Stimulated activated CD8-positive, alpha-beta memory T cell treated with anti-CD3 and anti-CD28 coated beads, Interleukin-7, amount 100 ng/mL, for 48 hours (primary cell): Measurements from ENCODE around the gene CHGA.

Experiments
- DNase-seq, 2 donors: peaks; one replicate each; pipeline ENCODE4 v3.0.0-alpha.2; 2020; ENCODE audit warnings: low read depth in 1 of 2; ENCODE audit errors: extremely low read depth in 1 of 2

The CHGA gene

DNA sequence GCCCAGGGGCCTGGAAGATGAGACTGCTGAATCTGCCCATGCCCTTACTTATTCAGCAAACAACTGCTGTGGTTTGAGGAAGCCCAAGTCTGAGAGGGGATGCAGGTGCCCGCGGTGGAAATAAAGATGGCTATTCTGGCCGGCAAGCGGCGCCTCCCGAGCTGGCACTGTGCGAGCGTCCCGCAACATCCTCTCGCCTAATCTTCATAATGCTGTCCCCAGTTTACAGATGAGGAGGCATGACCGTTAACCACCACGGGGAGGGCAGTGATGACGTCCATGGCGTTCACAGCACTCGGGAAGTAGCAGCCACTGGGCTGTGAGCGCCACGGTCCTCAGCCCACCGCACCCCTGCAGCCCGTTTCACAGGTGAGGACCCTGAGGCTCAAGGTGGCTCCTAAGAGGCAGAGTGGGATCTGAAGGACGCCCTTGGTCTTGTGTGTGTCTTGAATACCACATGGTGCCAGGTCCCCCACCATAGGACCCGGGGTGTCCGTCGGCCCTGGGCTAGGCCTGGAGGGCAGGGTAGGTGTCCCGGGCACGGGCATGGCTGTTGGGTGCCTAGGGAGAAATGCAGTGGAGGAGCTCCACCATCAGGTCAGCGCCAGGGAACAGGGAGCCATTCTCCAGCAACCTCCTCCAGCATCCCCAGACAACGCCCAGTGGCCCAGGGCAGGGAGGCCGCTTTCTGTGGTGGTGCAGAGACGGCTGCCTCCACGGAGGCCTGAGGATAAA lies 20.2 kb downstream of the CHGA start:
- no peak for DNase-seq

DNA sequence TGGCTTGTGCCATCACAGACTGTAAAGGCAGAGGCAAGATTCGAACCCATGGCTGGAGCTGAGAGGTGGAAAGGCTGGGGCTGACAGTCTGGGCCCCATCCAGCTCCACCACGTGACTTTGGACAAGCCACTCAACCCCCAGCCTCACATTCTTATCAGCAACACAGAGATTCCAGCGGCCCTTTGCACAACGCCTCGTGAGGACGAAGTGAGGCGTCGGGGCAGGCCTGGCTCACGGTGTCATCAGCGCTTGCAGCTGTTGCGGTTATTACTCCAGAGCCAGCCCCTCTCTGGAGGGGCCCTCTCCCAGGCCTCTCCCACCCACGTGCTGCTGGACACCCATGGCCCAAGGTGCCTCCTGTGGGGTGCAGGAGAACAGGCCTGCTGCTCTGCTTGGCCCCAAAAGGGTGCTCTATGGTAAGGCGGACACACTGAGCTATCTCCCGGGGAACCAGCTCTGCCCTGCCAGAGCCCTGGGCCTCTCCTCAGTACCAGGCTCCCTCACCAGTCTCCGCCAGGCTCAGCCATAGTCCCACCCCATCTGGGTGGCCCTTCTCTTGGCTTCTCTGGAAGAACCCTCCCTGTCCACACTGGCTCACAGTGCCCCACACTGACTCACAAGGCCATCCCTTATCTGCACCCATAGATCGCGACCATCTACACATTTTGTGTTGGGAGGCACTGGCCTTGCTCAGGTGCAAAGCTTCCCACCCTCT lies 21.1 kb downstream of the CHGA start:
- DNase-seq, result no peak

DNA sequence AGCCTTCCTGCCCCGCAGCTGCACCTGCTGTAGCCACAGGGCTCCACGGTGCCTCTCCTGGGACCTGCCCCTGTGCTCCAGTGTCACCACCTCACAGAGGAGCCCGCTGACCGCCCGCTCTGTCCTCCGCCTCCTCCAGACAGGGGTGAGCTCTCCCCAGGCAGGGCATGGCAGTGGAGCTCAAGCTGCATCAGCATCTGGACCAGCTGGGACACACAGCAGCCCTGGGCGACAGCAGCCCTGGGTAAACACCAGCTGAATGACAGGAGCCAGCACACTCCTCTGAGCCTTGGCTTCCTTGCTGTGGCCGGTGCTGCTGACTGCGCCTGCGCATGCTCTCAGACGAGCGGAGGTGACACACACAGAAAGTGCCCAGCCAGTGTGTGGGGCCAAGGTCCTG lies 22.0 kb downstream of the CHGA start:
- no peak for DNase-seq

DNA sequence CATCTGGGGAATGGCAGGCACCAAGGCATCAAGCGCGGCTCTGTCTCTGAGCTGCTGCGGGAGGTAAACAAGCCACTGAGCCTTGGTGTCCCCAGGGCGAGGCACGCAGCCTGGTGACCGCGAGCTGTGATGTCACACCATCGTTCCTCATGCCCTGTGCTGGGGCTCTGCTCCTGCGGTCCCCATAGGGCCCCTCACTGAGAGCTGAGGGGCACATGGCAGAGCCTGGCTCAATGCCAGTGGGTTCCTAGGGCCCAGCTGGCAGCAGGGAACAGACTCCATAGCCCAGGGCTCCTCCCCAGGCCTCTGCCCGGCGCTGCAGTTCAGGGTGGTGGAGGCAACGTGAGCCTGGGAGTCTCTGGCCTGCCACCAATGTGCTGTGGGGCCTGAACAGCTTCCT lies 22.6 kb downstream of the CHGA start:
- no peak for DNase-seq

DNA sequence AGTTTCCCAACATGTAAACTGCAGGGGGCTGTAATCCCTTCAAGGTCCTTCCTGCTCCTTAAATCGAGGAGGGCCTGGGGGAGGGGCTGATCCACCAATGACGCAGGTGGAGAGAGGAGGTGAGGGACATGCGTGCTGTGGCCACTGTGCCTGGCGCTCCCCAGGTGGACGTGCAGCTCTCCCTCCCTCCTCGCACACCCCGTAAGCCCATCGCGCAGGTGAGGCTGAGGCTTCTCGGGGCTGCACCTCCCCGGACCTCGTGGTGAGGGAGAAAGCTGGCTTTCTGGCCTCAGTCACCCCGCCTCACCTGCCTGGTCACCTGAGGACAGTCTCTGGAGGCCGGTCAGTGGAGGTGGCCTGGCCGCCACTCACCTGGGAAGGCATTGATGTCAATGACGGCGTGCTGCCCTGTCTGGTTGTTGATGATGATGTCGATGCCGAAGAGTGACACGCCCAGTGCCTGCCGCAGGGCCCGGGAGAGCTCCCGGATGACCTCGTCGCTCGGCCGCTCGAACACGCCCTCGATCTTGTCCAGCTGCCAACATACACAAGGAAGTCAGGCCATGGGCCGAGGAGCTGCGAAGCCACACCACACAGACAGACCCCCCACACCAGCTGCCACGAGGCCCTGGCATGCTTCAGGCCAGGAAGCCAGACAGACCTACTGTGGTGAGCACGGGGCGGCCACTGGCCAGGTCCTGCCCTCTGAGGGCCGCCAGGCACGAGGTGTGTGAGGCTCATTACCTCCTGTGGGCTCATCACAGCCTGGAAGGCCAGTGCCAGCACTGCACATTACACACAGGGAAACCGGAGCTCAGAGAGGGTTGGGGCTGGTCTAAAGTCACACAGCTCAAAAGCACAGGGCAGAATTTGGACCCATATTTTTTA lies 23.3 kb downstream of the CHGA start:
- DNase-seq, result no peak

DNA sequence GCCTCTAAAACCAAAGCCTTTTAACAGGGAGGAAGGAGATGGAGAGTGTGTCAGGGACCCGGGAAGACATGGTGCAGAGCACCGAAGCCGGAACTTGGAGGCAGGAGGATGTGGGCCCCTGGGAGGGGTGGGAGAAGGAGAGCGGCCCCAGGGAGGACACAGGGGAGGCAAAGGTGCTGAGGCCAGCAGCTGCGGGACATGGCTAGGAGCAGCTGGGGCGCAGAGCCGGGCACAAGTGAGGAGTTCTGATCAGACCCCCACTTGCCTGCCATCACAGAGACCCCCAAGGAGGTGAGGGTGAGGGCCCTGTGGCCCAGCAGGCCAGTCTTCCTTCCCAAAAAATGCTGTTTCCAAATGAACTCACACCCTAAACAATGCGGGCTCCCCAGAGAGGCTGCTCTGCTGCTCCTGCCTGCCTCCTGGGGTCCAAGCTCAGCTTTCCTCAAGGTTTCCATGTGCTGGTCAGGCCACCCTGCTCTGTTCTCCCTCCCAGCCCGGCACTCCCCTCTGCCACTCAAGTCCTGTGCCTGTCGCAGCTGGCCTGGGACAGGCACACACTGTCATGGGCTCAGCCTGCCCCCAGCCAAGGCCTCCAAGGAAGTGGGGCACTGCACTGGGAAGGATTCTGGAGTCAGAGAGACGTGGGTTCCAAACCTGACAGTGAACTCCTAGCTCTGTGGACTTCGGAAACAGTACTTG lies 24.0 kb downstream of the CHGA start:
- DNase-seq, result no peak

DNA sequence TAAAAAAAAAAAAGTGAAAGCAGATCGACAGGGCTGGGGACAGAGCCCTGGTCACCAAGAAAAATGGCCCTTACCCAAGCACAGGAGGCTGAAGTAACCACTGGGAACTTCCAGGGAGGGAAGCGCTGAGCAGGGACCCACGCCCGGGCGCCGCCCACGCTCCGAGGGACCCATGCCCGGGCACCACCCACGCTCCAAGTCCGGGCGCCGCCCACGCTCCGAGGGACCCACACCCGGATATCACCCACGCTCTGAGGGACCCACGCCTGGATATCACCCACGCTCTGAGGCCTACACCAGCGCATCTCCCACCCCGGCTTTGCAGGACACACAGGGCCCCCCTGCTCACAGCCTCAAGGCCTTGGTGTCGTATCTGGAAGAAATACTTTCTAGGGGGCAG lies 25.7 kb downstream of the CHGA start:
- DNase-seq, result no peak

DNA sequence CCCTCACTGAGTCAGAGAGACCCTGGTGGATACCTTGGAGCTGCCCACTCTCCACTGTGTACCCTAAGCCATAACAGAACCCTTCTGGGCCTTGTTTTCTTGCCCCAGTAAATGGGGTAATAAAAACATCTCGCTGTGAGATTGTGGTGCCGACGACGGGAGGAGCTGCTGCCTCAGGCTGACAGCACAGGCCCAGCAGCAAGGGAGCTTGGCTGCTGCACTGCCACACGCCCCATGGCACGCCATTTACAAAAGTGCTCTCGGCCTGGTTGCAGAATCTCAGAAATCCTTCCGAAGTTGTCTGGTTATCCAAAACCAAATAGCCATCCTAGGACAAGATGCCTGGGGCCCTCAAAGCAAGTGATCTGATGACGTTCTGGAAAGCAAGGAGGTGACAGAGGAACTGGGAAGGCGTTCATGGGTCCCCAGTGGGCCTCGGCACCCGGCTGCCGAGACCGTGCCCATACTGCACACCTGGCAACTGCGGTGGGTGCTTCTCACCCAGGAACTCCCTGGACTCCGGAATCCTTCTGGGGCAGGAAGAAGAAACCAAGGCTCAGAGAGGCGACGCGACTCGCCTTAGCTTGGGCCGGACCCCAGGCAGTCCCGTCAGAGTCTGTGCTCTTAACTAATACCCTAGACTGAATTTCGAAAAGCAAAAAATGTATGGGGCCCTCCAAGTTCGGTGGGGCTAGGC lies 26.7 kb downstream of the CHGA start:
- DNase-seq, result no peak

DNA sequence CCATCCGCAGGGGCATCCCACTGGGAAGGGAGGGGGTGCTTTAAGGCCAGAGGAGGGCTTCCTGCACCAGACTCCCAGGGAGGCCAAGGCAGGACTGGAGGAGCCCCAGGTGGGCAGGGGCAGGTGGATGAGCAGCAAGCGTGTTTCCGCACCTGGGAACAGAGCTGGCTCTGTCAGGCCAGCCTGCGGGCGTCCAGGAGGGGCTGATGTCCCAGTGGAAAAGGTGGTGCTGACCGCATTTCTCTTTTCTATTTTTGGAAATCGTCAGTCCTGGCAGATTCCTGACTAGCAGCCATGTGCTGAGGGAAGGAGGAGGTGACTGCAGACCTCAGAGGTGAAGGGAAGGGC lies 27.2 kb downstream of the CHGA start:
- DNase-seq, result no peak

DNA sequence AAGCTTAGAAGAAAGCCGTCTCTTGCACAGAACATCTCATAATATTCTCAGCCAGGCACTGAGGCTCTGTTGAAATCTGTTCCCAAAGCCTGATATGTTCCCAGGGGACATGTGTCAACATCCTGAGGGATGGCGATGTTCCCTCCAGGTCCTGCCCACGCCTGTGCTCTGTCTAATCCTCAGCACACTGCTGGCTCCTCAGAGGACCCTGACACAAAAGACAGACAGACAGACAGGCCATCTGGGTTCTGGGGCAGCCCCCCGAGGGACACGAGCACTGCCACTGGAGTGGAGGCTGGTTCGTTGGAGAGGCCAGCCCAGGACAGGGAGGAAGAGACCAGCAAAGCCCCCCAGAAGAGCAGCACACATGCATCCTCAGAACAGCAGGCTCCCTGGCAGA lies 27.8 kb downstream of the CHGA start:
- DNase-seq, result no peak

DNA sequence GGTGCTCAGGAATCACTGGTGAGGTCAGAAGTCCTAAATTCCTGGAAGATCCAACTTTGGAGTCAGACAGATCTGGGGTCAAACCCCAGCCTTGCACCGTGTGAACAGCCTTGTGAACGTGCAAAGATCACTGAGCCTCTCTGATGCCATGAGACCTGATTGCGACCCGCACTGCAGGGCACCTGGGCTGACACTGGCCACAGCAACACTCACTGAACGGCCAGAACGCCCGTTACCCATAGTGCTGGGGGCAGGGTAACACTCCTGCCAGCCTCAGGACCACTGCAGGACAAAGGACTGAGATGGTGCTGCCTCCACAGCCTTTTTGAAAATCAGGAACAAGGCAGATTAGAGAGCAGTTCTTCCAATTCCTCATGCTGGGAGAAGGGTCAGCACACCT lies 28.3 kb downstream of the CHGA start:
- DNase-seq, result no peak

DNA sequence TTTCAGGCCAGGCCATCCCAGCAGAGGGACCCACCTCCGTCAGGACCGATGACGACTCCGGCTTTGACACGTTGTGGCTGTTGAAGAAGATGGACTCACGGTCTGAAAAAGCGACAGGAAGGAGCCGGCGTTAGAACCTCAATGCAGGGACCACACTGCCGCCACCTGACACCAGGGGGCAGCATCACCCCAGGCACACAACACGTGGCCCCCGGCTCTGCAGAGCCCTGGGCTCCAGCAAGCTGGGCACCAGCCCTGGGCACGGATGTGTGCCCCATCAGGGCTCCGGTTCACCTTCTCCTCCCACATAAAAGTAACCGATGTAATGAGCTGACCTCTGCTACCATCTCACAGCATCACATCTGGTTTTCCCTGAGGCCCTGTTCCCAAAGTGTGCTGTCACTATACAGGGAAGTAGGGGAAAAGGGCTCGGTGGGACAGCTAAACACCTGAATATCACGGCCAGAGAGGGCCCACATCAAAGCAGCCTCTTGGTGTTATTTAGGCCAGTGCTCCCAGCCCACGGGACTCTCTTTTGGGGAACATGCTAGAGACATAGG lies 29.0 kb downstream of the CHGA start:
- peak; percentile 55 to 62 for DNase-seq

DNA sequence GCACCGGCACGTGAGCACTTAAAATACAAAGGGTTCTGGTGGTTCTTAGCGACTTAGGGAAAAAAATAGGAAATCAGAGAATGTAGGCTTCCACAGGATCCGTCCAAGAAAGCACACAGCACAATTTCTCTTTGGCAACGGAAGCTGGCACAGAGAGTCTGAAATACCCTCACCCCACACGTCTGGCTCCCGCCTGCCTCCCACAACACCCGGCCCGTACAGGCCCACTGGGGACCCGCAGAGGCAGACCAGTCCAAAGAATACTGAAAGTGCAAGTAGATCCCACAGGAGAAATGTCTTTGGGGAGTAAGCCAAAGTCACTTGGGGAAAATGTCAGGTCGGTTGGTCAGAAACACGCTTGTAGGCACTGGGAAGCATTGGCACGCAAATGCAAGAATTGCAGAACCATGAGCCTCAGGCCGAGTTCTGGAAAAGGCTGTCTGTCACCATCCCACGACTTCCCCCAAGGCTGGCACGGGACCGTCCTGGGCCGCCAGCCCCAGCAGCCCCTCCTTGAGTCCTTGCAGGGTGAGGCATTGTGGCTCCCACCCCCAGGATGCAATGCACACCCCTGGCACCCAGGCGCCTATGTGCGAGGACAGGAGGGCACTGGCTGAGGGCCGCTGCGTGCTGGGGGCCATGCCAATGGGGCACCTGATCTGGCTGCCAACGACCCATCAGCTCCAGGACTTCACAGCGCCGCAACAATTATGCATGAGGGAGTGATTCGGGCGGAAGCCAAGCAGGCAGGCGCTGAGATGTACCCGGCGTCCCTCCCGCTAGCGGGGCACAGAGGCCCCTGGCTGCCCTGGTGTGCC lies 29.7 kb downstream of the CHGA start:
- no peak for DNase-seq

DNA sequence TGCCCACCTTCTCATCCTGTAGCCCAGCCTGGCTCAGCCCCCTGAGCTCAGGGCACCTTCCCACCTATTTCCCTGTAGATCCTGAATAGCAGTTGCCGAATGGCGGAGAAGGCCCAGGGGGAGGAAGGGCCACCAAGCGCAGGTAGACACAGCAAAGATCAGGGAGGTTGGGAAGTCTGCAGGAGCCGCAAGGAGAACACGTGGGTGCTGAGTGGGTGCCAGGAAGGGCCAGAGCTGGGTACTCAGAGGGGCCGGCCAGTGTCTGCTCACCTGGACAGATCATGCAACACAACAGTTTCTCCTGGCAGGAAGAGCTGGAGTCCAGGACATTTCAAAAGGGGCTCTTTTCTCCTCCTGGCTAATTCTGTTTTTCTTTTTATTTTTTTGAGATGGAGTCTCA lies 30.6 kb downstream of the CHGA start:
- no peak for DNase-seq

DNA sequence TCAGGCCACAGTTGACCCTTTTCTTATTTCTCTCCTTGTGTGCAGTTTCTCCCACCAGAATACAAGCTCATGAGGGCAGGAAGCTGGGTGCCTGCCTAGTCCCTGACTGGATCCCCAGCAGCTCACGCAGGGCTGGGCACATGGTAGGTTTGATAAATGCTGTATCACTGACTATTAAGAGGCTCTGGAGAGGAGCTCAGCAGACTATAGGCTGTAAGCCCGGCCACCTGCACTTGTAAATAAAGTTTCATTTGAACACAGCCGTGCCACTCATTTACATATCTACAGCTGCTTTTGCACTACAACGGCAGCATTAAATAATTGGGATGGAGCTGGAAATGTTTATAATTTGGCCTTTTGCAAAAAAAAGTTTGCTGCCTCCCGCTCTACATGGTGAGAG lies 32.0 kb downstream of the CHGA start:
- DNase-seq, result no peak

DNA sequence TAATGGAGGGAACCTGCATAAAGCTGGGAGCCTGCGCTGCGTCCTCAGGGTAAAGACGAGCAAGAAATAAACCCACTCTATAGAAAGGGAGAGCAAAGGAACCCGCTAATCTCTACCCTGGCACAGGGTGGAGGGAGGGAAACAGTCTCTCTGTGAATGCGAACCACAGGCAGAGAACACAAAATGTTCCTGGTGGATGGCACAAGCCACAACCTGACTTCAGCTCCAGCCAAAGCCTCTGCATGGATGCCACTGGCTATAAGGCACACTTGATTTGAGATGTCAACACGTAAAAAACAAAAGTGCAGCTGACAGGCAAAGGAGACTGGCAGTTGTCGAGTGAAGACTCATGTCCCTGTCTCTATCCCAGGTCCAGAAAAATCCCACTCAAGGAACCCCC lies 32.4 kb downstream of the CHGA start:
- no peak for DNase-seq

DNA sequence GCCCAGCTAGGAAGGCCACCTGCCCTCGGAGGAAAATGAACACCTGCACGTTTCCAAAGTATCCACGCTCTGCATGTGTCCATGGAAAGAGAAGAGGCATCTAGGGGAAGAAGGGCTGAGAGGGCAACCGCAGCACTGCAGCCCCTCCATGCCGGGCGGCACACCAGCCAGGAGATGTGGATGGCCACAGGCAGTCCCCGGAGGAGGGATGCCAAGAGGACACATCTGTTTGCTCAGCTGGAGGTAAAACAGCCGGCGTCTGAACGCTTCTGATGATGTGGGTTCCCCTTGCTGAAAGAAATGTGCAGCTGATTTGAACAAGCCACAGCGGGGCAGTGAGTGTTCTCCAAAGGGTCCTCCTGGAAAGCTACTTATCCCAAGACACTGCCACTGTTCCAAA lies 34.0 kb downstream of the CHGA start:
- DNase-seq, result no peak

DNA sequence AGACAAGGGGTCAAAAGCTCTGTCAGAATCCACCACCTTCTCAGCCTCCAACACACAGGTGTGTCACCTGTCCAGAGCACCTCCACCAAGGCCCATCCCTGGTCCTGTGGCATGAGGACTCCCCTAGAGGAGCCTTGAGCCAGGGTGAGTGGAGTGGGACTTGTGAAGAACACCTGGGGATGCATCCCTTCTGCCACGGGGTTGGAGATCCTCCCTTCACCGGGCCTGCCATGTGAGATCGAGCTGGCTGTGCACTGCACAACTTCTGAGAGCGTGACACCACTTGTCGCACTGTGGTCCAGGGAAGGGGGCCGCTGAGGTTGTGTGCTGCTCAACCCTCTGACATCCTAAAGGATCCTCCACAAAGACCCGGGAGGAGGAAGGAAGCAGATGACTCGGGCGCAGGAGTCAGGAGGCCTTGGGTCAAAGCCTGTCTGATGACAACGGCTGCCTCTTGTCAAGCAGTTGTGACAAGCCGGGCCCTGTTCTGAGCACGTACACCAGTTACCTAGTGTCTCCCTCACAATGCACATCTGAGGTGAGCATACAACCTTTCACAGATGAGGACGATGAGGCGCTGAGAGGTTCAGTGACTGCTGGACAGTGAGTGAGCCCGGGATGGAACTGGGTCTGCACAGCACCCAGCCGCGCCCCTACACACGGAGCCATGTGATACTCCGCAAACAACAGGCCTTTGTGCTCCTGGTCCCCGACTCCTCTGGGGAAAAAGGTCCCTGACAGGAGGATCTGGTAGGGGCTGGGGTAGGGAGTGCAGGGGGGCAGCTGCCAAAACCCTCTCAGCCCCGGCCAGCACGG lies 35.6 kb downstream of the CHGA start:
- DNase-seq, result no peak

DNA sequence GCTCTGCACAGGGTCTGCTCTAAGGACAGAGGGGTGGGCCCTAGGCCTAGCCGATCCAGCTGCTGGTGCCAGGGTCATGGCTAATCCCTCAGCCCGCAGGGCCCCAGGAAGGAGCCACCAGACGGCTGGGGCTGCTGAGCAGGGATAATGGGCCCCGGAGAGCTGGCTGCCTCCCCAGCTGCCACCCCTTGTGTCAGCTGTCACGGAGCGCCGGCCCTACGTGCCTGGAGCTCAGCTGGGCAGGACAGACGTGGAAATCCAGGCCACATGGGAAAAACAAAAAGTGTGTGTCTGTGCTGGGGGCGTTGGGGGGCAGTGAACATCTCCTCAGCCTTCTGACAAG lies 36.2 kb downstream of the CHGA start:
- no peak for DNase-seq
